IMR-90 (cell line): ENCODE measurements around the gene MUC21. TPM values are rescaled to one million over a fixed set of nuclear protein-coding genes. Genes with fewer than 3 reads are reported as not detected.

Experiments
- ATAC-seq: fragments of 200-7000 bp; cut with Tn5 transposase; 2 replicates; pipeline ENCODE4 v1.9.1; 2020; ENCODE audit warnings: low read depth, mild to moderate bottlenecking, moderate library complexity
- BruUV-seq: library from RNA; stranded (reverse); fragments of 400-500 nt; replicated peaks from 2 replicates; lab custom pipeline; 2021; lab: Mats Ljungman, UMichigan
- CTCF ChIA-PET: fragments of 300-600 bp; formaldehyde crosslinking; extraction: SDS; loops from one replicate; lab custom pipeline; 2021; ENCODE audit warnings: antibody characterized with exemption; lab: Yijun Ruan, JAX
- POLR2A ChIA-PET: fragments of 300-600 bp; sonication (Branson Sonifier 250); formaldehyde crosslinking; loops from one replicate; lab custom pipeline; 2022; ENCODE audit warnings: antibody characterized with exemption; ENCODE audit not compliant: unreplicated experiment; lab: Charles Lee
- DNase-seq: peaks from one replicate; pipeline ENCODE4 v3.0.0; 2013
- H2AFZ ChIP-seq: replicated peaks from 2 replicates; pipeline ENCODE3; 2013; ENCODE audit warnings: low read length, mild to moderate bottlenecking; ENCODE audit not compliant: poor library complexity
- H2AK5ac ChIP-seq: 2 replicates; pipeline ENCODE4 v1.6.1; 2013; ENCODE audit warnings: low read depth, low read length, inconsistent platforms
- H2AK9ac ChIP-seq: replicated peaks from 2 replicates; pipeline ENCODE3; 2013; ENCODE audit warnings: mild to moderate bottlenecking, low read depth, low read length, moderate library complexity; ENCODE audit not compliant: poor library complexity
- H2BK120ac ChIP-seq: 2 replicates; pipeline ENCODE4 v1.6.1; 2013; ENCODE audit warnings: low read depth, low read length, inconsistent platforms
- H2BK15ac ChIP-seq: 3 replicates; pipeline ENCODE4 v1.6.1; 2013; ENCODE audit warnings: low read depth, low read length, inconsistent platforms
- H2BK20ac ChIP-seq: 2 replicates; pipeline ENCODE4 v1.6.1; 2013; ENCODE audit warnings: low read depth, mild to moderate bottlenecking, inconsistent platforms, low read length, moderate library complexity
- H2BK5ac ChIP-seq: 2 replicates; pipeline ENCODE4 v1.6.1; 2013; ENCODE audit warnings: mild to moderate bottlenecking, low read depth, low read length, inconsistent platforms; ENCODE audit not compliant: poor library complexity, severe bottlenecking
- H3K14ac ChIP-seq: replicated peaks from 2 replicates; pipeline ENCODE4 v1.6.1; 2013; ENCODE audit warnings: low read depth, low read length, inconsistent platforms
- H3K18ac ChIP-seq: 2 replicates; pipeline ENCODE4 v1.6.1; 2013; ENCODE audit warnings: low read depth, low read length, control low read depth
- H3K23ac ChIP-seq: 2 replicates; pipeline ENCODE4 v1.6.1; 2013; ENCODE audit warnings: low read depth, low read length, inconsistent platforms
- H3K27ac ChIP-seq: 2 replicates; pipeline ENCODE4 v1.5.1; 2013; ENCODE audit warnings: mild to moderate bottlenecking, control low read depth, low read length; ENCODE audit not compliant: insufficient read depth
- H3K27me3 ChIP-seq: 2 replicates; pipeline ENCODE4 v1.6.1; 2013; ENCODE audit warnings: low read length; ENCODE audit not compliant: control insufficient read depth, insufficient read depth
- H3K36me3 ChIP-seq: 2 replicates; pipeline ENCODE4 v1.6.1; 2013; ENCODE audit warnings: low read length, mixed read lengths; ENCODE audit not compliant: control insufficient read depth, insufficient read depth
- H3K4ac ChIP-seq: 2 replicates; pipeline ENCODE4 v1.6.1; 2013; ENCODE audit warnings: low read depth, low read length, inconsistent platforms
- H3K4me1 ChIP-seq: 2 replicates; pipeline ENCODE4 v1.6.1; 2013; ENCODE audit warnings: low read length, mixed read lengths; ENCODE audit not compliant: control insufficient read depth, insufficient read depth
- H3K4me2 ChIP-seq: 2 replicates; pipeline ENCODE4 v1.6.1; 2013; ENCODE audit warnings: low read depth, mild to moderate bottlenecking, control low read depth, low read length, moderate library complexity
- H3K4me3 ChIP-seq: 2 replicates; pipeline ENCODE4 v1.5.1; 2013; ENCODE audit warnings: low read depth, mild to moderate bottlenecking, control low read depth, low read length, moderate library complexity; ENCODE audit not compliant: insufficient read depth
- H3K56ac ChIP-seq: 2 replicates; pipeline ENCODE4 v1.6.1; 2013; ENCODE audit warnings: low read length, inconsistent platforms; ENCODE audit not compliant: insufficient read depth; ENCODE audit errors: extremely low read depth
- H3K79me1 ChIP-seq, 2 experiments: 2 replicates each; pipeline ENCODE4 v1.6.1; 2013; ENCODE audit warnings: low read length in 2 of 2, inconsistent platforms in 1 of 2, low read depth in 1 of 2
- H3K9ac ChIP-seq: 2 replicates; pipeline ENCODE4 v1.6.1; 2013; ENCODE audit warnings: low read depth, low read length, control low read depth
- H3K9me1 ChIP-seq: 2 replicates; pipeline ENCODE4 v1.6.1; 2013; ENCODE audit warnings: low read length, inconsistent platforms; ENCODE audit not compliant: insufficient read depth
- H3K9me3 ChIP-seq: 2 replicates; pipeline ENCODE4 v1.6.1; 2013; ENCODE audit warnings: low read length; ENCODE audit not compliant: control insufficient read depth, insufficient read depth
- H4K20me1 ChIP-seq: 2 replicates; pipeline ENCODE4 v1.6.1; 2013; ENCODE audit warnings: low read length, inconsistent platforms; ENCODE audit not compliant: insufficient read depth
- H4K5ac ChIP-seq: 2 replicates; pipeline ENCODE4 v1.6.1; 2013; ENCODE audit warnings: mild to moderate bottlenecking, low read depth, low read length, control low read depth
- H4K8ac ChIP-seq, 2 experiments: 2 replicates each; pipeline ENCODE4 v1.6.1; 2013; ENCODE audit warnings: low read depth in 2 of 2, low read length in 2 of 2, control low read depth in 1 of 2, inconsistent platforms in 1 of 2
- H4K91ac ChIP-seq: 2 replicates; pipeline ENCODE4 v1.6.1; 2013; ENCODE audit warnings: low read depth, low read length, inconsistent platforms; ENCODE audit not compliant: insufficient read depth
- BHLHE40 ChIP-seq: fragments of 150-350 bp; IDR thresholded peaks from 2 replicates; pipeline ENCODE4 v1.6.1; 2016; ENCODE audit warnings: mild to moderate bottlenecking, low read depth, low read length
- CEBPB ChIP-seq: IDR thresholded peaks from 2 replicates; pipeline ENCODE4 v1.6.1; 2012; ENCODE audit warnings: low read depth, low read length, improper control_type of control experiment
- CHD1 ChIP-seq: IDR thresholded peaks from 2 replicates; pipeline ENCODE4 v1.6.1; 2012; ENCODE audit warnings: low read depth, low read length, improper control_type of control experiment
- CTCF ChIP-seq: conservative IDR thresholded peaks from 2 replicates; pipeline ENCODE4 v1.5.1; 2012; ENCODE audit warnings: mild to moderate bottlenecking, low read depth, low read length, improper control_type of control experiment
- ELK1 ChIP-seq: fragments of 150-350 bp; IDR thresholded peaks from 2 replicates; pipeline ENCODE4 v1.6.1; 2016; ENCODE audit warnings: low read depth, mild to moderate bottlenecking, low read length, moderate library complexity, borderline replicate concordance
- FOS ChIP-seq: fragments of 150-350 bp; IDR thresholded peaks from 2 replicates; pipeline ENCODE4 v1.6.1; 2016; ENCODE audit warnings: low read depth, low read length
- MAFK ChIP-seq: IDR thresholded peaks from 2 replicates; pipeline ENCODE4 v1.6.1; 2012; ENCODE audit warnings: low read depth, low read length, improper control_type of control experiment
- MAZ ChIP-seq: IDR thresholded peaks from 2 replicates; pipeline ENCODE4 v1.6.1; 2012; ENCODE audit warnings: low read depth, mild to moderate bottlenecking, low read length, improper control_type of control experiment, moderate library complexity, borderline replicate concordance
- POLR2A ChIP-seq: IDR thresholded peaks from 2 replicates; pipeline ENCODE4 v1.6.1; 2012; ENCODE audit warnings: mild to moderate bottlenecking, low read depth, low read length
- RAD21 ChIP-seq: IDR thresholded peaks from 2 replicates; pipeline ENCODE4 v1.6.1; 2012; ENCODE audit warnings: low read length, improper control_type of control experiment
- RCOR1 ChIP-seq: IDR thresholded peaks from 2 replicates; pipeline ENCODE4 v1.6.1; 2012; ENCODE audit warnings: mild to moderate bottlenecking, low read length, improper control_type of control experiment; ENCODE audit not compliant: insufficient replicate concordance
- RFX5 ChIP-seq: IDR thresholded peaks from 2 replicates; pipeline ENCODE4 v1.8.0; 2012; ENCODE audit warnings: low read depth, mild to moderate bottlenecking, low read length, moderate library complexity
- USF2 ChIP-seq: fragments of 150-350 bp; IDR thresholded peaks from 2 replicates; pipeline ENCODE4 v1.6.1; 2017; ENCODE audit warnings: mild to moderate bottlenecking, antibody characterized with exemption, low read length, low read depth
- WGBS, 2 experiments: methylation state at CpG; one replicate each; pipeline versions ENCODE4 v1.1.5 to v1.1.7; 2013; ENCODE audit warnings: missing lambda C conversion rate in 2 of 2; ENCODE audit not compliant: insufficient read length in 1 of 2; ENCODE audit errors: extremely low coverage in 2 of 2; 5-methylcytosine and 5-hydroxymethylcytosine counted together
- dilution Hi-C: fragments of 300-500 bp; cut with HindIII; formaldehyde crosslinking; loops from one replicate; pipeline ENCODE4 v1.14.3; 2018; ENCODE audit warnings: low sequenced_read_pairs; ENCODE audit not compliant: unreplicated experiment
- in situ Hi-C: fragments of 300-500 bp; cut with MboI; formaldehyde crosslinking; loops from 3 replicates; pipeline ENCODE4 v1.14.3; 2019; ENCODE audit warnings: low sequenced_read_pairs, inconsistent platforms, mixed read lengths
- intact Hi-C: fragments of 100-400 bp; cut with micrococcal nuclease; formaldehyde crosslinking; loops from 2 replicates; pipeline ENCODE4 v1.10.0; 2022
- polyA plus RNA-seq, 3 experiments: library from polyadenylated mRNA; depleted of rRNA; stranded (reverse); fragments of >200 nt; gene quantifications; 2 replicates each; pipeline ENCODE4 v1.2.3, GENCODE V29; 2012; ENCODE audit warnings: low replicate concordance in 1 of 3
- total RNA-seq: library from RNA; depleted of rRNA; stranded (reverse); fragments of >200 nt; gene quantifications from 2 replicates; pipeline ENCODE4 v1.2.3, GENCODE V29; 2012

The MUC21 gene
- total and polyA plus RNA-seq, 2 of the 4 experiments (the other 2 are of a cell fraction): not detected

GRCh38 chr6:30985490-30985889 lies 2.0 kb downstream of the MUC21 start:
- intact Hi-C loops: no loop called here
- dilution Hi-C loops: no loop called here
- H3K4me2 ChIP-seq: no peak overlapping the region
- no peak overlapping the region for H2BK20ac ChIP-seq
- no peak for ATAC-seq
- no peaks in the 10 kb centered on the region for H3K36me3 ChIP-seq
- H4K8ac ChIP-seq: no peak overlapping the region
- H3K9ac ChIP-seq: no peak overlapping the region
- H2AK9ac ChIP-seq: no peak overlapping the region
- POLR2A ChIA-PET: no interaction called here
- H2AFZ ChIP-seq: no peak overlapping the region
- no peak overlapping the region for H2BK15ac ChIP-seq
- H3K9me3 ChIP-seq: no peaks in the 10 kb centered on the region
- peaks cover 6% of the 10 kb centered on the region; the same call in 1 of the 2 replicates for H3K4me1 ChIP-seq
- no peaks in the 10 kb centered on the region for H3K79me1 ChIP-seq
- H3K27ac ChIP-seq: no peak overlapping the region
- no peak overlapping the region for H2AK5ac ChIP-seq
- H3K9me1 ChIP-seq: no peaks in the 10 kb centered on the region
- no peak overlapping the region for H4K91ac ChIP-seq
- 73% methylated on average over 3 of the region's 5 CpGs; no CpG with 5 or more reads in 1 of the 2 experiments for WGBS, 2 experiments
- no peak overlapping the region for H2BK120ac ChIP-seq
- H3K4ac ChIP-seq: no peak overlapping the region
- no peak overlapping the region for H2BK5ac ChIP-seq
- no peak overlapping the region for H3K18ac ChIP-seq
- CTCF ChIA-PET: no interaction called here
- peaks cover 23% of the 10 kb centered on the region for H3K27me3 ChIP-seq
- no peak overlapping the region for H3K14ac ChIP-seq
- no peak overlapping the region for H3K23ac ChIP-seq
- no peak overlapping the region for H4K5ac ChIP-seq
- H4K20me1 ChIP-seq: no peaks in the 10 kb centered on the region; the same call in 1 of the 2 replicates
- H3K56ac ChIP-seq: no peak overlapping the region
- no peak for TF ChIP-seq POLR2A
- TF ChIP-seq RFX5: no peak
- no peak for TF ChIP-seq USF2
- no peak for TF ChIP-seq MAFK
- no peak for TF ChIP-seq RCOR1
- TF ChIP-seq CTCF: no peak
- no peak for TF ChIP-seq RAD21
- no peak for TF ChIP-seq BHLHE40
- no peak for TF ChIP-seq FOS
- TF ChIP-seq ELK1: no peak
- no peak for TF ChIP-seq MAZ
- TF ChIP-seq CEBPB: no peak
- no peak for TF ChIP-seq CHD1
- no peak overlapping the region for H3K4me3 ChIP-seq
- no peak for DNase-seq
- in situ Hi-C loops: no loop called here
- no TSS peak for BruUV-seq
